SIG-M5 (cell line): ENCODE measurements around the gene SGPP1.
"Not testable (repeated sequence)": the region's sequence is repeated elsewhere in the genome, so short reads cannot be mapped to it uniquely, and the experiment has no call there.

Experiments
- DNase-seq: peaks from one replicate; lab custom pipeline; 2025; lab: John Stamatoyannopoulos, UW

Gene SGPP1

DNA sequence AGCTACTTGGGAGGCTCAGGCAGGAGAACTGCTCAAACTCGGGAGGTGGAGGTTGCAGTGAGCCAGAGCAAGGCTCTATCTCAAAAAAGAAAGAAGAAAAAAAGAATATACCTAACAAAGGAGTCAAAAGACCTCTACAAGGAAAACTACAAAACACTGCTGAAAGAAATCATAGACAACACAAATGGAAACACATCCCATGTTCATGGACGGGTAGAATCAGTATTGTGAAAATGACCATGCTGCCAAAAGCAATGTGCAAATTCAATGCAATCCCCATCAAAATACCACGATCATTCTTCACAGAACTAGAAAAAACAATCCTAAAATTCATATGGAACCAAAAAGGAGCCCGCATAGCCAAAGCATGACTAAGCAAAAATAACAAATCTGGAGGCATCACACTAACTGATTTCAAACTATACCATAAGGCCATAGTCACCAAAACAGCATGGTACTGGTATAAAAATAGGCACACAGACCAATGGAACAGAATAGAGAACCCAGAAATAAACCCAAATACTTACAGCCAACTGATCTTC is 91.7 kb downstream of the SGPP1 start:
- DNase-seq: not testable (repeated sequence)
